HG03575 (cell line): ENCODE measurements around the gene RNF34.

Experiments used
- ATAC-seq: cut with Tn5 transposase; IDR thresholded peaks from one replicate; pipeline ENCODE4 v1.9.1; 2021; ENCODE audit not compliant: unreplicated experiment, insufficient number of reproducible peaks, low FRiP score; ENCODE audit errors: extremely low read depth

Gene RNF34

DNA sequence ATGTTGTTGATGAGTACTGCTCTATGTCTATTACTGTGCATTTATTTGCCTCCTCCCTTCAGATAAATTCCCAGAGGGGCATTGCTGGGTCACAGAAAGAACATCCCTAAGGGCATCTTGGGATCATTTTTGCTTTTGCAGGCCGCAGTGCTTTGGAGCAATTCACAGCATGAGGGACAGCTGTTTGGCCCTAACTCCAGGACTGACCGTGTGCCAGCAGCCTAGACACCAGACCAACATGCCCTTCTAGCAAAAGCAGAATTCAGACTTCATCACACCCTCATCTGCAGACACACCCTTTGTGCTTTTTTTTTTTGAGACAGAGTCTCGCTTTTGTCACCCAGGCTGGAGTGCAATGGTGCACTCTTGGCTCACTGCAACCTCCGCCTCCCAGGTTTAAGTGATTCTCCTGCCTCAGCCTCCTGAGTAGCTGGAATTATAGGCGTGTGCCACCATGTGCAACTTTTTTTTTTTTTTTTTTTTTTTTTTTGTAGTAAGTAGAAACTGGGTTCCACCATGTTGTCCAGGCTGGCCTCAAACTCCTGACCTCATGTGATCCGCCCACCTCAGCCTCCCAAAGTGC, 31.0 kb downstream of the RNF34 start:
- no peak for ATAC-seq

DNA sequence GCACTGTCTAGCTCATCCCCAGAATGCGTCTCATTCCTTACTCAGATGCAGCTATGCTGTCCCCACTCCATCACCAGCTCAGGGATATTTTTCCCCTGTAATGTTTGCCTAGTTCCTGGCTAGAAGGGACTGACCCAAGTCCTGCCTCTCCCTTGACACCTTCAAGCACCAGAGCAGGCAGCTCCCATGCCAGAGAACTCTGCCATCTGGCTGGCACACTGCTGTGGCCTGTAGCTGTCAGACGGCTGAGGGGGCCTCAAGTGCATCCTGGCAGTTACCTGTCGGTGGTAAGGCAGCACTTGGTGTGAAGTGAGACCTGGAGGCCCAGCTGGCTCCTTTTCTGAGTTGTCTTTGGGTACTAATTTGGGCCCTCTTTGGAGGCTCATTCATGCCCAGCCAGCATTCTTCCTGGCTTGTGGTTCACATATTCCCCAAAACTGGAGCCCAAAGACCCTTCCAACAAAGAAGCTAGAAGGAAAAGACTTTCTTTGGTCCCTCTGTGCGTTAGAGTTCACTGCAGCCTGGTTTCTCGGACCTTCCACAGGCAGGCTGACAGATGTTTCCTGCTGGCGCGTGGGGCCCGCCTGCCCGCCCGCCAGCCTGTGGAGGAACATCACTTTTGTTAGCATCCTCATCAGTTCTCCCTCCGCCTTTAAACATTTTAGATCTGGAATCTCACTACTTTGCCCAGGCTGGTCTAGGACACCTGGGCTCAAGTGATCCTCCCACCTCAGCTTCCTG, 33.0 kb downstream of the RNF34 start:
- no peak for ATAC-seq

DNA sequence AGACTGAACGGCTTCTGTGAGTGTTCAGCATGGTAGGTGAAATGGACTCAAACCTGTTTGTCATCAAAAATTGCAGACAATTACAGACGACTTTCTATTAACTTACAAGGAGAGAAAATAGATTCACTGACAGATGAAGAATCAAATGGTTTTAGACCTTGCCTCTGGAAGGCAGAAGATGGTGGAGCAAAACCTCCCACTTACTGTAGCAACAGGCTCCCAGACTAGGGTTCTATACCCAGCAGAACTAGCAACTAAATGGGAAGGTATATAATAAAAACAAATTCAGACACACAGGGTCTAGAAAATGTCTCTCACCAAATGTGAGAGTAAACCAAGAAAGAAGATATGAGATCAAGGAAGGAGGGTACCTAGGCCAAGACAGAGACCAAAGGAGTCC, 36.8 kb downstream of the RNF34 start:
- no peak for ATAC-seq

DNA sequence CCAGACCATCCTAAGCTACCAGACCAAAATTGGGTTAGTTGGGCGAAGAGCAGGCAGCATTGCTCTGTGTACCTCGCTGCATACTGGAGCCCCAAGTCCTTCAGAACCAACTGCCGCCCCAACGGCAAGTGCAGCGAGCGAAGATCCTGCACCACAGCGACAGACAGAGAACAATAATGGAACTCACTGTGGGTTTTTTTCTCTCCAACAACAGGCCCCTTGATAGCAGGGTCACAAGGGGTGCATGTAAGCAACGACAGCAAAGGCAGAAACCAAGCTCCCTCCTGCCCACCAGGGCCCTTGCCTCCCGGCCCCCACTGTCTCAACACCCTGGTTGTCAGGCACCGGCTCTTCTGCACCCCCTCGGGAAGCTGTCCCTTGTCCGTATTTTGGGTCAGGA, 39.0 kb downstream of the RNF34 start:
- no peak for ATAC-seq

DNA sequence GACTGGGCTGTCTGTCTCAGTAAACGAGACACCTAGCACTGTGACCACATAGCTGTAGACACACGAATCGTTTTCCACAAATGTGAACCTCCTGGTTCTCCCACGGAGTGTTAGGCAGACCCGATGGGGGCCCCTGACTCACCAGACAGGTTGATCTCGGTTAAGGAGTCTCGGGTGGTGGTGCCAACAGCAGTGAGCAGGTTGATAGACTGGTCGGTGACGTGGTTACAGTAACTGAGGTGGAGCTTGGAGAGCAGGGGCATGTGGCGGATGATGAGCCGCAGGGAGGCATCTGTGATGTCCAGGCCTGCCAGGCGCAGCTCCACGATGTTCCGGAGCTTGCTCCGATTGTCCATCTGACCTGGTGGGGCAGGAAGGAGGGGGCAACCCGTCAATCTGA, 39.8 kb downstream of the RNF34 start:
- ATAC-seq, result no peak

DNA sequence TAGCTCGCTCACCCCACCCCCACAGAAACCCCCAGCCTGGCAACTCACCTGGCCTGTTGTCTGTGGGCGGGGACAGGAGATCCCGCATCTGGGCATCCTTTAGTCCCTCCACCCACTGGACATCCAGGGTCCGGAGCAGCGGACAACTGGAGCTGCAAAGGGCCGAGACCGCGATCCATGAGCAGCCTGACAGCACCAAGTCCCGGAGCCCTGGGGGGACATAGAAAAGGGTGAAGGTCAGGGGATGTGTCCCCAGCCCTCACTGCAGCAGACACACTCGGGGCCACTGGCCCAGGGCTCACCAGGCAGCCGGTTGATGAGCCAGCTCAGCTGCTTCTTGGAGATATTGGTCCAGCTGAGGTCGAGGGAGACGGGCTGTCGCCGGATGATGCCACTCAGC, 40.9 kb downstream of the RNF34 start:
- ATAC-seq, result no peak

DNA sequence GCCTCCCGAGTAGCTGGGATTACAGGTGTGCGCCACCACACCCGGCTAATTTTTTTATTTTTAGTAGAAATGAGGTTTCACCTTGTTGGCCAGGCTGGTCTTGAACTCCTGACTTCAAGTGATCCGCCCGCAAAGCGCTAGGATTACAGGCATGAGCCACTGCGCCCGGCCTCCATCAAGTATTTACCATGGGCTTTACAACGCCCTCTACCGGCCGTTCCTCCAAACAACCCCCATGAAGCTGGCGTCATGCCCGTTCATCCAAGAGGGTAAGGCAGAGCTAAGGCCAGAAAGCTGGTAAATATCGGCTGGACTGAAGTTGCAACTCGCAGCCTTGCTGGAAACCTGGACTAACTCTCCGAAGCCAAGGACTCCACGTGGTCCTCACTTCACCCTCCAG, 41.6 kb downstream of the RNF34 start:
- no peak for ATAC-seq

DNA sequence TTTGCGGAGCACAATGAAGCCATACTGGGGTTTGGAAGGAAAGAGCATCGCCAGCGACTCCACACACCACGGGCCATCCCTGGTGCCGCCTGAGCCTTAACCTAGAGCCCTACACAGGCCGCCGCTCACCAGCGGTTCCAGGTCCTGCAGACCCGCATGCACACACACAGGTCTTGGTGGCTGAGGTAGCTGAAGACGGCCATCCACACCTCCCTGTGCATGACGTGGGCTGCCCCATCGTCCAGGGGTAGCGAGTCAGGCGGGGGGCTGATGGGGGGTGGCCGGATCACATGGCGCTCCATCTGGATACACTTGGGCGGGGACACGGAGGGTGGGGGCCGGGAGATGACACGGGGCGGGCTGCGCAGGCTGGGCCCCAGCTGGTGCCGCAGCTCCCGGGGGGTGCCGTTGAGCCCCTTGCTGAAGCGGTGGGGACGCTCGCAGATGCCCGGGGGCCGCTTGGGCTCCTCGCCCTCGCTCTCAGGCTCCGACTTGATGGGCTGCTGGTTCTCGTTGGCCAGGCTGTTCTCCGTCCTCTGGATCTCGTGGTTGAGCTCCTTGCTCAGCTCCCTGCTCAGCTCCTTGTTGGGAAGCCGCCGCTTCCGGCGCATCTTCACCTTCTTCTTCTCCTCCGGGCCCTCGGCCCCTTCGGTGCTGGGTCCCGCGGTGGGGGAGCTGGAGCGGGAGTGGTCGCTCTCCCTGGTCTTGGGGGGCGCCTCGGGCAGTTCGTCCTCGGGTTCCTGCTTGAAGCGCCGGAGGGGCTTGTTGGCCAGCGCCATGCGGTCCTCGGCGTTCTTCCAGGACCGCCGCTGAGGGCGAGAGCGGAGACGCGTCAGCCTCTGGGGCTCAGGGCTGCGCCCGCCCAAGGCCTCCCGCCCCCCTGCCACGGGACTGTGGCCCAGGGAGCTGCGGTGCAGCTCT, 42.4 kb downstream of the RNF34 start:
- no peak for ATAC-seq

DNA sequence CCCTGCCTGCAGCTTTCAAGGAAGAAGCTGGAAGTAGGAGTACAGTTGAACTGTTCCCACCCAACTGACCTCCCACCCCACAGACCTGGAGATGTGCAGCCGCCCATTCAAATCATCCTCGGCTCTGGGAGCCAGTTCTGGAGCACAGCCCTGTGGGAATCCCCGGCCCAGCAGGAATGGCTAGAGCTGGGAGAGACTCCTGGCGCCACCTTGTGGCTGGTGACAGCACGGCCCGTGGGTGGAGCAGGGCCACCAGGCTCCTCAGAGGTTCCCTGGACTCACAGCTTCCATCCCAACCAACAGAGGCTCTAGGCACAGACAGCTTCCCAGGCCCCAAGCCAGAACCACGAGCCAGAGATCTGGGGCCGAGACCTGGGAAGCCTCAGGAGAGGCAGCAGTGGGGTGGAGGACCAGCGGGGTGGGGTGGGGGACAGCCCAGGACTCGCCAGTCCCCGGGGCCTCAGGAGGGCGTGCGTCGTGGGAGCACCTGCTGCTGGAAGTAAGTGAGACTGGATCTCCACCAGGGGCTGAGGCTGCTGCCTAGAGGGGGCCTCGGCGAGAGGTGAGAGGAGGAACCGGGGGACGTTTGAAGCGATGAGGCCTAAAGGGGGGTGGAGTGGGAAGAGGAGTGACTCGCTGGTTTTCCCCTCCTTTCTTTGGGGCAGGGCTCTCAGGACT, 43.4 kb downstream of the RNF34 start:
- no peak for ATAC-seq

DNA sequence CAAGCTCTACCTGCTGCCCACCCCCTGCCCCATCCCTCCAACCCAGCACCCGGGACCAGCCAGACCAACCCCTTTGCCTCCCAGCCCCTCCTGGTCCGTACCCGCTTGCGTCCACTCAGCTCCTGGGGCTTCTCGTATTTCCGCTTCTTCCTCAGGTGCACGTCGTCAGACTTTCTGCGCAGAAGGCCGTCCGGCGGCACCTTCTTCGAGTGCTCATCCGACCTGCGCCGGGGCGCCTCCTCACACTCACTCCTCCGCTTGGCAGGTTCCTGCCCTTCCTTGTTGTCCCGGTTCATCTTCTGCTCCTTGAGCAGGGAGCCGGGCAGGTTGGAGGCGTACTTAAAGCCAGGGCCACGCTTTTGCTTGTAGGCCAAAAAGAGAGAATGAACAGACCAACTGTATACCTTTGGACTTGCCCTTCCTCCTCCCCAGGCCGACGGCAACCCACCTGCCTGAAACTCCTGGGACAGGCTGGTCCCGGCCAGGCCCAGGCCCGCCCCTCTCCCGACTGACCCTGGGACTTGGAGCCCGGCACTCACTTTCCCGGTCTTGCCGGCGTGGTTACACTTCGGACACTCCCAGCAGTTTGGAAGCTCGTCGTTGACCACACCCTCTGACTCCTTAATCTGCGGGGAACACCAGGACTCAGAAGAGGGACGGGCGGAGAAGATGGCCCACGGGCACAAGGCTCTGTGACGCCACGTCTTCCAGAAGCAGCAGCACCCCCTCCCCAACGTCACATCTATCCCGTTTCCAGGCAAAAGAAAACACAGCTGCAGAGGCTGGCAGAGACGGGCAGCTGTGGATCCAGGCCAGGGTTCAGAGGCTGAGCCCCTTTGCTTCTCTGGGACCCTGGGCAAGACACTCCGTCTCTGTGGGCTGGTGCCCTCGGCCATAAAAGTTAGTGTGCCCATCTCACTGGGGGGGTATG, 44.3 kb downstream of the RNF34 start:
- ATAC-seq, result no peak

DNA sequence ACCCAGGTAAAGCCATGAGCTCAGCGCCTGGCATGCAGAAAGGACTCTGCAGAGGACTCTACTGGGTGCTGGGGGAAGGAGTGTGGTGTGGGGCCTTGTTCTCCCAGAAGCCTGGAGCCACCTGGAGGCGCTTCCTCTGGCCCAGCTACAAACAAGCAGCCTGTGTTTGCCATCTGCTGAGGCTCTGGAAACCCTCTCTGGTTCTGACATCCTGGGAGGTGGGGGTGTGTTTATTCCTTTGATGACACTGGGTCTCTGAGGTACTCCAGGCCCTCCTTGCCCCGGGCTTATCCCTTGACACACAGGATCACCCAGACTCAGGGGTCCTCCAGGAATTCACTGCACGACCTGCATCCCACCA, 44.9 kb downstream of the RNF34 start:
- ATAC-seq, result no peak

DNA sequence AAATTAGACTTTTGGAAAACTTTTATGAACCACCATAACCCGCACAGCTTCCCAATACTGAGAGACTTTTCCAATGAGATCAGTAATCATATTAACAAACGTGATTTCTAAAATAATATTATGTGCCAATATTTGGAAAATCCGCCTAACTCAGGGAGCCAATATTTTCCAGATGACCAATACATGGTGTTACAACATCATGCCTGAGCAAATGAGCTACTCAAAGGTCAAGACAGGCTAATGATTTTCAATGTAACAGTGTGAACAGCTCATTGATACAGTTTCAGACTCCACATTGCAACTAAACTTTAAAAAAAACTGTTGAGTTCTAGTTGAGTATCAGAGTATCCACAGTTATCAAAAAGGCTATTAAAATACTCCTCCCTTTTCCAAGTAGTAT, 46.8 kb downstream of the RNF34 start:
- no peak for ATAC-seq

DNA sequence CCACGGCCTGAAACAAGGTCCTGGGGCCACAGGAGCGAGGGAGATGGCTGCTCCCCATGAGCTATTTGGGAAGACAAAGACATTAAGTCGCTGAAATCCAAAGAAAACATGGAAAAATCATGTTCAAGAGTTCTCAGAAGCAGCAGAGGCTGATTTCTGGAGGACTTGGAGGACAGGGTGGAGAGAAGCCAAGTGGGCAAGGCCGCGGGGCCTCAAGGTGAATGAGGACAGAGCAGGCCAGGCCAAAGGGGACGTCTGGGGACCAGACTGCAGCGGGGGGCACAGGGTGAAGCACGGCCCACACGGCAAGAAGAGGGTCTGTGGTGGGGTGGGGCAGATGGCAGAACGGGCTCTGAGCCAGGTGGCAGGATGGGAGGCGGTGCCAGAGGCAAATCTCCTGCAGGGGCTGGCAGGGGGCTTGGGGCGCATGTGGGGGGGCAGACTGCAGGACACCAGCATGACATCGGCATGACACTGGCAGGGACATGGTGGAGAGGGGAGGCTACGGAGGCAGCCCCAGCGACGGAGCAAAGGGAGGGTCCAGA, 48.9 kb downstream of the RNF34 start:
- ATAC-seq, result no peak

DNA sequence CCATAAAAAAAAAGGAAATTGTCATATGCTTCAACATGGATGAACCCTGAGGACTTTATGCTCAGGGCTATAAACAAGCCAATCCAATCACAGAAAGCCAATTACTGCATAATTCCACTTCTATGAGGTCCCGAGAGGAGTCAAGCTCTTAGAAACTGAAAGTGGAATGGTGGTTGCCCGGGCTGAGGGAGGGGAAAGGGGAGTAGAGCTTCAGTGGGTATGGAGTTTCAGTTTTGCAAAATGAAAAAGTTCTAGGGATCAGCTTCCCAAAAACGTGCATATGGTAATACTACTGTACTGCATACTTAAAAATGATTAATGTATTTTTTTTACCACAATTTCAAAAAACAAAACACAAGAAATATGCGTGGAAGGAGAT, 52.0 kb downstream of the RNF34 start:
- no peak for ATAC-seq

DNA sequence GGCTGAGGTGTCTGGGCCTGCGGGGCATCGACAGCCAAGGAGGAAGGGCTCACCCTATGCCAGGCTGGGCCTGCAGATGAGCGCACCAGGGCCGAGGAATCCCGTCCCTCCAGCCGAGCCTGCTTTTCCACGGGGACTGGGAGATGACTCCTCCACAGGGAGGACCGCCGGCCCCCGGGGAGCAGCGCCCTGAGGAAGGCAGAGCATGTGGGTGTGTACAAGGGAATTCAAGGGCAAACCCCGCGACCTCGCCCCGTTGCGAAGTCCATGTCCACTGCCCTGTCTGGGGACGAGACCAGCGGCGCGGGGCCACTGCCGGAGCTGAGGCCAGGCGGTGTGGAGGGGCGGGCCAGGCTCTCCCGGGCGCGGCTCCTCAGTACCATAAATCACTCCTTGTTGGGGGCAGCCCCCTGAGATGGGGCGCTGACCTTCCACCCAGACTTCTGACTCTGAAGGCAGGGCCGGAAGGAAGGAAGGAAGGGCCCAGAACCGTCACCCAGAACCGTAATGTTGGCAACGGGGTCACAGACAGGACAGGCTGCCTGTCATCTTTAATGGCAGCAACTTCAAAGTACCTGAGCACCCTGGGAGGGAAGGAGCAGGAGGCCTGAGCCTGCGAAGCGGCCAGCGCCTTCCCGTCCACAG, 52.5 kb downstream of the RNF34 start:
- ATAC-seq, result no peak

DNA sequence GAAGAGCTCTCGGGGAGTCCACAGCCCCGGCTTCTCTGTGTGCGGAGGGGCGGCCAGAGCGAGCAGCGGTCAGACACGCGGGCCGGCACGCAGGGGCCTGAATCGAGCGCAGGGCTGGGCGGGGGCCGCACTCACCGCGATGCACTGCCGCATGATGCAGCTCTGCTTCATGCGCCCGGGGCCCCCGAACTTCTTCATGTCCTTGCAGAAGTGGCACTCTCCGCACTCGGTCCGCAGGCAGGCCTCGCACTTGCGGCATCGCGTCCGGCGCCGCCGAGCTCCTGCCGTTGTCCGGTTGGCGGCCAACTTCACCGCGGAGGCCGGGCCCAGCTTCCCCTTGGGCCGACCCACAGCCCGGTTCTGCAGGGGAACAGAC, 53.1 kb downstream of the RNF34 start:
- ATAC-seq, result no peak

DNA sequence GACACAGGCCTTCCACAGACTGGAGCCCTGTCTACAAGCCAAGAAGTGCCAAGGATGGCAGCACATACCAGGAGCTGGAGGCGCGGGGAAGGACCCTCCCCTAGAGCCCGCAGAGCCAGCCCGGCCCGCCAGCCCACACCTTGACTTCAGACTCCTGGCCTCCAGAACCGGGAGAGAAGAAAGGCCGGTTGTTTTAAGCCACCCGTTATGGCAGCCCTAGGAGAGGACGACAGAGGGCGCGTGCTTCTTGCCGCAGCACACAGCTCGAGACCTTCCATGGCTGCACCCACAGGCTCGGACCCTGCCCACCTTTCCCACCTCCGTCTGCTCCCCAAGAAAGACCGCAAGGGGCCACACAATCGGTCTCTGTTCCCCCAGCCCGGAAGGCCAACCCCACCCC, 53.7 kb downstream of the RNF34 start:
- ATAC-seq, result no peak

DNA sequence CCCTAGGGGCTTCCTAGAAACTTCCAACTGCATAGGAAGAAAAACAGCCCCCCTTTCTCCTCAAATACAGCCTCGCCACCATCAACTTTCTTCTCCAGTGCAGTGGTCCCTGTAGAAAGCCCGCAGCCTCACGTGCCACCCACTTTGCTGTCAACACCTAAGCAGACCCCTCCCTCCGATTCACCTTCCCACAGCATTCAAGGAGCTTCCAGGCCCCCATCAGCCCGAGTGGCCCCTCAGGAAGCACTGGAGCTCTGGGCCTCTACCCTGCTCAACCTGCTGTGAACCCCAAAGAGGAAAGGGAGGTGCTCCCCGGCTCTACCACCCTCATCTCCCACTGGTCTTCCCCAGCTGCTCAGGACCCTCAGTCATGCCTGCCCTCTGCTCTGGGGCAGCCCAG, 55.0 kb downstream of the RNF34 start:
- ATAC-seq, result no peak
